KMS-11 (cell line): ENCODE measurements around the gene XRCC4.

Experiments used
- H2AFZ ChIP-seq: fragments of 200-600 bp; sonication (generic); 2 replicates; pipeline ENCODE4 v1.6.1; 2016; ENCODE audit warnings: antibody characterized with exemption, mixed run types, low read depth
- H3K27ac ChIP-seq: fragments of 200-600 bp; sonication (generic); 2 replicates; pipeline ENCODE4 v1.6.1; 2016; ENCODE audit warnings: mild to moderate bottlenecking, mixed run types
- H3K27me3 ChIP-seq: fragments of 200-600 bp; sonication (generic); 2 replicates; pipeline ENCODE4 v1.6.1; 2017; ENCODE audit warnings: mild to moderate bottlenecking, low read depth, mixed run types, moderate library complexity; ENCODE audit not compliant: insufficient read depth
- H3K36me3 ChIP-seq: fragments of 200-600 bp; sonication (generic); 2 replicates; pipeline ENCODE4 v1.6.1; 2017; ENCODE audit warnings: mild to moderate bottlenecking, mixed run types; ENCODE audit not compliant: insufficient read depth
- H3K4me1 ChIP-seq: fragments of 200-600 bp; sonication (generic); 2 replicates; pipeline ENCODE4 v1.6.1; 2016; ENCODE audit warnings: mild to moderate bottlenecking, low read depth, mixed run types; ENCODE audit not compliant: poor library complexity, severe bottlenecking
- H3K4me2 ChIP-seq: fragments of 200-600 bp; sonication (generic); 2 replicates; pipeline ENCODE4 v1.7.0; 2016; ENCODE audit warnings: mild to moderate bottlenecking, mixed run types
- H3K4me3 ChIP-seq: fragments of 200-600 bp; sonication (generic); IDR thresholded peaks from 2 replicates; pipeline ENCODE4 v1.6.1; 2017; ENCODE audit warnings: low read depth, low read length, mixed read lengths; ENCODE audit not compliant: insufficient read depth
- H3K79me2 ChIP-seq: fragments of 200-600 bp; sonication (generic); 2 replicates; pipeline ENCODE4 v1.6.1; 2016; ENCODE audit warnings: low read depth, mixed run types; ENCODE audit not compliant: insufficient read depth
- H3K9ac ChIP-seq: fragments of 200-600 bp; sonication (generic); 2 replicates; pipeline ENCODE4 v1.6.1; 2016; ENCODE audit warnings: mild to moderate bottlenecking, mixed run types
- H4K20me1 ChIP-seq: fragments of 200-600 bp; sonication (generic); 2 replicates; pipeline ENCODE4 v1.6.1; 2016; ENCODE audit warnings: mild to moderate bottlenecking, mixed run types; ENCODE audit not compliant: insufficient read depth
- TF ChIP-seq, protein P1 (sequence below): fragments of 200-600 bp; sonication (generic); conservative IDR thresholded peaks from 2 replicates; pipeline ENCODE4 v1.6.1; 2017; ENCODE audit warnings: low read depth, mild to moderate bottlenecking, antibody characterized with exemption, low read length, moderate library complexity, mixed read lengths

The XRCC4 gene

DNA sequence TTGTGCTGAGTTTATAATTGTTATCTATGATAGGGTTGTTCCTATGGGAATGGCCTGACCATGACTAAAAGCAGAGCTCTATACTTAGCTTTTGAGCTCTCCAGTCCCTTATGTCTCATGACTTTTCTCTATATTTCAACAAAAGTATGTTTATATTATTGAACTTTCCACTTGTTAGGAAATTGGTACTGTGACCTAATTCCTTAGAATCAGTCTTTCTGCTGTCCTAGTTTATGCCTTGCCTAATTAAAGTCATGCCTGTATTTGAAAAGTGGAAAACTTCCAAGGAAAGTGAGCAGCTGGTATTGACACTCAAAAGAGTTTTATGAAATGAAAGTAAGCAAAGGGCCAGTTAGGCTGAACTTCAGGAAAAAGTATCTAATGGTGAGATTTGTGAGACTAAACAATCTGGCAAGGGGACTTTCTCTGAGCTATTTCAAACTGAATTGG is 68.6 kb downstream of the XRCC4 start:
- H3K36me3 ChIP-seq = no peaks in the 10 kb centered on the region
- TF ChIP-seq, protein P1, sequence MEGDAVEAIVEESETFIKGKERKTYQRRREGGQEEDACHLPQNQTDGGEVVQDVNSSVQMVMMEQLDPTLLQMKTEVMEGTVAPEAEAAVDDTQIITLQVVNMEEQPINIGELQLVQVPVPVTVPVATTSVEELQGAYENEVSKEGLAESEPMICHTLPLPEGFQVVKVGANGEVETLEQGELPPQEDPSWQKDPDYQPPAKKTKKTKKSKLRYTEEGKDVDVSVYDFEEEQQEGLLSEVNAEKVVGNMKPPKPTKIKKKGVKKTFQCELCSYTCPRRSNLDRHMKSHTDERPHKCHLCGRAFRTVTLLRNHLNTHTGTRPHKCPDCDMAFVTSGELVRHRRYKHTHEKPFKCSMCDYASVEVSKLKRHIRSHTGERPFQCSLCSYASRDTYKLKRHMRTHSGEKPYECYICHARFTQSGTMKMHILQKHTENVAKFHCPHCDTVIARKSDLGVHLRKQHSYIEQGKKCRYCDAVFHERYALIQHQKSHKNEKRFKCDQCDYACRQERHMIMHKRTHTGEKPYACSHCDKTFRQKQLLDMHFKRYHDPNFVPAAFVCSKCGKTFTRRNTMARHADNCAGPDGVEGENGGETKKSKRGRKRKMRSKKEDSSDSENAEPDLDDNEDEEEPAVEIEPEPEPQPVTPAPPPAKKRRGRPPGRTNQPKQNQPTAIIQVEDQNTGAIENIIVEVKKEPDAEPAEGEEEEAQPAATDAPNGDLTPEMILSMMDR = no peak
- no peaks in the 10 kb centered on the region for H3K27me3 ChIP-seq
- H3K79me2 ChIP-seq = no peaks in the 10 kb centered on the region
- H4K20me1 ChIP-seq = no peaks in the 10 kb centered on the region
- H3K4me3 ChIP-seq = no peak overlapping the region
- no peak overlapping the region for H2AFZ ChIP-seq
- no peaks in the 10 kb centered on the region for H3K4me1 ChIP-seq
- H3K27ac ChIP-seq = no peak overlapping the region
- no peak overlapping the region for H3K9ac ChIP-seq
- no peak overlapping the region for H3K4me2 ChIP-seq

GRCh38 chr5:83146441-83146840 is 69.1 kb downstream of the XRCC4 start:
- Histone ChIP-seq H3K4me3 (no peak overlapping the region), H3K27me3 (no peaks in the 10 kb centered on the region), H3K27ac (no peak overlapping the region), H3K79me2 (no peaks in the 10 kb centered on the region), H3K4me1 (no peaks in the 10 kb centered on the region), H4K20me1 (no peaks in the 10 kb centered on the region), H3K9ac (no peak overlapping the region), H3K36me3 (no peaks in the 10 kb centered on the region), H2AFZ (no peak overlapping the region), H3K4me2 (no peak overlapping the region)
- TF ChIP-seq, protein P1 = no peak

DNA sequence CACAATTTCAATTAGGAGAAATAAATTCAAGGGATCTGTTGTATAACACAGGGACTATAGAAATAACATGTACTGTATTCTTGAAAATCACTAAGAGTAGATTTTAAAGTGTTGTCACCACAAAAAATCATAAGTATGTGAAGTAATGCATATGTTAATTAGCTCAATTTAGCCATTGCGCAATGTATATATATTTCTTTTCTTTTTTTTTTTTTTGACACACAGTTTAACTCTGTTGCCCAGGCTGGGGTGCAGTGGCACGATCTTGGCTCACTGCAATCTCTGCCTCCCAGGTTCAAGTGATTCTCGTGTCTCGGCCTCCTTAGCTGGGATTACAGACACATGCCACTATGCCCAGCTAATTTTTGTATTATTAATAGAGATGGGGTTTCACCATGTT is 70.2 kb downstream of the XRCC4 start:
- H3K27ac ChIP-seq = no peak overlapping the region
- H3K27me3 ChIP-seq = no peaks in the 10 kb centered on the region

GRCh38 chr5:83148370-83148769 is 71.0 kb downstream of the XRCC4 start:
- Histone ChIP-seq H3K4me3 (no peak overlapping the region), H3K27ac (no peak overlapping the region), H3K4me1 (no peaks in the 10 kb centered on the region), H2AFZ (no peak overlapping the region), H3K4me2 (no peak overlapping the region), H3K9ac (no peak overlapping the region), H4K20me1 (no peaks in the 10 kb centered on the region), H3K36me3 (no peaks in the 10 kb centered on the region), H3K79me2 (no peaks in the 10 kb centered on the region), H3K27me3 (no peaks in the 10 kb centered on the region)
- TF ChIP-seq, protein P1 = no peak

More for the DNA sequence above, 70.2 kb downstream of the XRCC4 start:
- Histone ChIP-seq H2AFZ (no peak overlapping the region), H3K9ac (no peak overlapping the region), H4K20me1 (no peaks in the 10 kb centered on the region), H3K4me3 (no peak overlapping the region), H3K79me2 (no peaks in the 10 kb centered on the region), H3K4me1 (no peaks in the 10 kb centered on the region), H3K36me3 (no peaks in the 10 kb centered on the region), H3K4me2 (no peak overlapping the region)
- TF ChIP-seq, protein P1 = no peak
